Loucy (cell line): ENCODE measurements around the gene CLPSL2.

Source experiments
- H2AFZ ChIP-seq: fragments of 200-600 bp; sonication (generic); 2 replicates; pipeline ENCODE4 v1.6.0; 2016; ENCODE audit warnings: antibody characterized with exemption, mild to moderate bottlenecking, low read length, moderate library complexity
- H3F3A ChIP-seq: fragments of 200-600 bp; 2 replicates; pipeline ENCODE4 v1.6.0; 2016; ENCODE audit warnings: antibody characterized with exemption, low read depth, mild to moderate bottlenecking
- H3K27me3 ChIP-seq: fragments of 200-600 bp; sonication (generic); 2 replicates; pipeline ENCODE4 v1.6.1; 2014; ENCODE audit warnings: low read length, mild to moderate bottlenecking; ENCODE audit not compliant: insufficient read depth, poor library complexity, severe bottlenecking
- H3K36me3 ChIP-seq: fragments of 200-600 bp; sonication (generic); 2 replicates; pipeline ENCODE4 v1.6.1; 2016; ENCODE audit warnings: low read length; ENCODE audit not compliant: insufficient read depth
- H3K4me1 ChIP-seq: fragments of 200-600 bp; sonication (generic); 2 replicates; pipeline ENCODE4 v1.5.1; 2014; ENCODE audit warnings: low read length, mild to moderate bottlenecking; ENCODE audit not compliant: insufficient read depth, poor library complexity, severe bottlenecking
- H3K4me2 ChIP-seq: fragments of 200-600 bp; sonication (generic); 2 replicates; pipeline ENCODE4 v1.6.0; 2014; ENCODE audit warnings: antibody characterized with exemption, low read length, low read depth, mild to moderate bottlenecking; ENCODE audit not compliant: poor library complexity, severe bottlenecking
- H3K4me3 ChIP-seq: fragments of 200-600 bp; sonication (generic); 2 replicates; pipeline ENCODE4 v1.5.1; 2014; ENCODE audit warnings: low read length, mild to moderate bottlenecking, mixed read lengths; ENCODE audit not compliant: poor library complexity, severe bottlenecking
- H3K79me2 ChIP-seq: fragments of 200-600 bp; sonication (generic); 2 replicates; pipeline ENCODE4 v1.6.1; 2014; ENCODE audit warnings: low read length; ENCODE audit not compliant: insufficient read depth
- H3K9ac ChIP-seq: fragments of 200-600 bp; sonication (generic); 2 replicates; pipeline ENCODE4 v1.6.0; 2014; ENCODE audit warnings: mild to moderate bottlenecking, low read depth, low read length, moderate library complexity; ENCODE audit not compliant: poor library complexity, severe bottlenecking
- H3K9me2 ChIP-seq: fragments of 200-600 bp; sonication (generic); replicated peaks from 2 replicates; pipeline ENCODE4 v1.6.1; 2016; ENCODE audit warnings: low read depth, low read length, mixed read lengths
- H3K9me3 ChIP-seq: fragments of 200-600 bp; sonication (generic); 2 replicates; pipeline ENCODE4 v1.6.1; 2014; ENCODE audit warnings: mild to moderate bottlenecking, antibody characterized with exemption, low read length, low read depth; ENCODE audit not compliant: insufficient read depth
- H4K20me1 ChIP-seq: fragments of 200-600 bp; sonication (generic); 2 replicates; pipeline ENCODE4 v1.6.0; 2014; ENCODE audit warnings: antibody characterized with exemption, low read length, mild to moderate bottlenecking; ENCODE audit not compliant: insufficient read depth, poor library complexity, severe bottlenecking
- CTCF ChIP-seq: fragments of 200-600 bp; sonication (generic); conservative IDR thresholded peaks from 2 replicates; pipeline ENCODE4 v1.5.1; 2014; ENCODE audit warnings: mild to moderate bottlenecking, antibody characterized with exemption, low read length
- EZH2phosphoT487 ChIP-seq: fragments of 200-600 bp; IDR thresholded peaks from 2 replicates; pipeline ENCODE4 v1.6.1; 2018; ENCODE audit warnings: antibody characterized with exemption, mild to moderate bottlenecking, moderate library complexity, borderline replicate concordance

The CLPSL2 gene

GRCh38 chr6:35759426-35759825, 17.0 kb upstream of the CLPSL2 start:
- Histone ChIP-seq H3K79me2 (no peaks in the 10 kb centered on the region), H3K9ac (no peak overlapping the region), H3K4me3 (no peak overlapping the region), H4K20me1 (no peaks in the 10 kb centered on the region), H3K9me2 (no peaks in the 10 kb centered on the region), H3K4me2 (no peak overlapping the region), H3K9me3 (no peaks in the 10 kb centered on the region), H3K4me1 (no peaks in the 10 kb centered on the region), H3F3A (no peaks in the 10 kb centered on the region), H2AFZ (no peak overlapping the region), H3K27me3 (no peaks in the 10 kb centered on the region), H3K36me3 (no peaks in the 10 kb centered on the region)
- TF ChIP-seq CTCF (no peak), EZH2phosphoT487 (no peak)

GRCh38 chr6:35765739-35766138, 10.7 kb upstream of the CLPSL2 start:
- no peaks in the 10 kb centered on the region for H3K27me3 ChIP-seq
- no peak overlapping the region for H2AFZ ChIP-seq
- no peaks in the 10 kb centered on the region for H3K9me2 ChIP-seq
- H3K4me3 ChIP-seq = no peak overlapping the region
- no peaks in the 10 kb centered on the region for H4K20me1 ChIP-seq
- no peak for TF ChIP-seq CTCF
- TF ChIP-seq EZH2phosphoT487 = no peak
- H3F3A ChIP-seq = no peaks in the 10 kb centered on the region
- no peaks in the 10 kb centered on the region for H3K9me3 ChIP-seq
- no peak overlapping the region for H3K4me2 ChIP-seq
- peaks cover 3% of the 10 kb centered on the region for H3K4me1 ChIP-seq
- no peaks in the 10 kb centered on the region for H3K79me2 ChIP-seq
- no peak overlapping the region for H3K9ac ChIP-seq
- no peaks in the 10 kb centered on the region for H3K36me3 ChIP-seq

DNA sequence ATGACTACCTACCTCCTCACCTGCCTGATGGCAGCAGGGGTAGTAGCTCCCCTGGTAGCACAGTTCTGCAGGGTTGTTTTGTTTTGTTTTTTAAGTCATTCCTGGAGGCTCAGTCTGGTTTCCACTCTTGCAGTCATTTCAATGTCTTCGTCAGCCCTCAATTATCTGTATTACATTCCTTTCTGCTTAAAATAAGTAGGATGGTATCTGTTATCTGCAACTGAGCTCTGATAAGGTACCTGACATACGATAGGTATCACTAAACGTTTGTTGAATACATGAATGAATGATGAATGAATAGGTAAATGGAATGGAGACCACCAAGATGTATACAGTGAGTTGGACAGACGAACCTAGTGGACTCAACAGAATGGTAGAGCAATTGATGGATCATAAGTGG, 7.2 kb upstream of the CLPSL2 start:
- Histone ChIP-seq H3K27me3 (no peaks in the 10 kb centered on the region), H3F3A (no peaks in the 10 kb centered on the region), H3K9me2 (no peaks in the 10 kb centered on the region), H3K4me3 (no peak overlapping the region), H3K36me3 (no peaks in the 10 kb centered on the region), H3K4me1 (peaks cover 9% of the 10 kb centered on the region), H4K20me1 (no peaks in the 10 kb centered on the region), H3K9ac (no peak overlapping the region), H3K79me2 (no peaks in the 10 kb centered on the region), H3K4me2 (no peak overlapping the region), H3K9me3 (no peaks in the 10 kb centered on the region), H2AFZ (no peak overlapping the region)
- no peak for TF ChIP-seq EZH2phosphoT487
- TF ChIP-seq CTCF = no peak
